Stimulated activated effector memory CD8-positive, alpha-beta T cell treated with anti-CD3 and anti-CD28 coated beads, Interleukin-12 subunit alpha, Interleukin-12 subunit beta, amount 100 ng/mL, for 72 hours (primary cell): ENCODE data around the gene DCAF7.
A peak's percentile ranks its signal among the peaks of the same experiment; 100 is the strongest.

Experiments
- ATAC-seq: fragments of 150-1000 bp; cut with Tn5 transposase; 2 replicates; pipeline ENCODE4 v1.10.0; 2021
- DNase-seq, 2 donors: peaks; one replicate each; pipeline ENCODE4 v3.0.0; 2021 to 2022; ENCODE audit warnings: low spot score in 2 of 2
- H3K27ac Mint-ChIP-seq: one replicate; pipeline ENCODE4 v1.8.0; 2022; ENCODE audit warnings: mild to moderate bottlenecking, mixed read lengths
- H3K36me3 Mint-ChIP-seq: one replicate; pipeline ENCODE4 v1.8.0; 2022; ENCODE audit warnings: mild to moderate bottlenecking, mixed read lengths
- H3K4me1 Mint-ChIP-seq: one replicate; pipeline ENCODE4 v1.8.0; 2022; ENCODE audit warnings: mixed read lengths
- H3K4me3 Mint-ChIP-seq: one replicate; pipeline ENCODE4 v1.8.0; 2022; ENCODE audit warnings: mild to moderate bottlenecking, mixed read lengths
- H3K9me3 Mint-ChIP-seq: one replicate; pipeline ENCODE4 v1.8.0; 2022; ENCODE audit warnings: mixed read lengths

The DCAF7 gene

GRCh38 chr17:63550817-63551639 is 751 bp downstream of the DCAF7 start:
- ATAC-seq (peak; percentile 0), DNase-seq (no peak)
- peak overlapping the region; percentile 98 for H3K27ac Mint-ChIP-seq
- H3K4me1 Mint-ChIP-seq, result peaks cover 42% of the 10 kb centered on the region
- H3K4me3 Mint-ChIP-seq, result peak overlapping the region; percentile 94
- no peaks in the 10 kb centered on the region for H3K9me3 Mint-ChIP-seq
- H3K36me3 Mint-ChIP-seq, result peaks cover 43% of the 10 kb centered on the region

GRCh38 chr17:63552211-63552610 is 1.9 kb downstream of the DCAF7 start:
- H3K27ac Mint-ChIP-seq, result peak overlapping the region; percentile 98
- H3K9me3 Mint-ChIP-seq, result no peaks in the 10 kb centered on the region
- peaks cover 53% of the 10 kb centered on the region for H3K4me1 Mint-ChIP-seq
- ATAC-seq (no peak), DNase-seq (no peak)
- peaks cover 47% of the 10 kb centered on the region for H3K36me3 Mint-ChIP-seq
- peak overlapping the region; percentile 94 for H3K4me3 Mint-ChIP-seq

GRCh38 chr17:63555500-63556156 is 5.4 kb downstream of the DCAF7 start:
- no peak overlapping the region for H3K4me3 Mint-ChIP-seq
- H3K4me1 Mint-ChIP-seq, result peaks cover 68% of the 10 kb centered on the region
- H3K27ac Mint-ChIP-seq, result peak overlapping the region; percentile 69
- DNase-seq, result no peak
- H3K36me3 Mint-ChIP-seq, result peaks cover 36% of the 10 kb centered on the region
- no peaks in the 10 kb centered on the region for H3K9me3 Mint-ChIP-seq
- no peak for ATAC-seq

GRCh38 chr17:63557416-63557815 is 7.1 kb downstream of the DCAF7 start:
- ATAC-seq, result no peak
- no peak overlapping the region for H3K4me3 Mint-ChIP-seq
- no peaks in the 10 kb centered on the region for H3K9me3 Mint-ChIP-seq
- no peak for DNase-seq
- peaks cover 72% of the 10 kb centered on the region for H3K4me1 Mint-ChIP-seq
- no peak overlapping the region for H3K27ac Mint-ChIP-seq
- H3K36me3 Mint-ChIP-seq, result peaks cover 30% of the 10 kb centered on the region

- H3K4me1 Mint-ChIP-seq, result peaks cover 68% of the 10 kb centered on the region
- no peaks in the 10 kb centered on the region for H3K9me3 Mint-ChIP-seq
- H3K4me3 Mint-ChIP-seq, result no peak overlapping the region
- peaks cover 30% of the 10 kb centered on the region for H3K36me3 Mint-ChIP-seq
- no peak overlapping the region for H3K27ac Mint-ChIP-seq
- ATAC-seq (peak; percentile 87), DNase-seq (no peak)
Measured at GRCh38 chr17:63558441-63558840, 8.2 kb downstream of the DCAF7 start.

- Mint-ChIP-seq H3K4me3 (no peak overlapping the region), H3K36me3 (peaks cover 6% of the 10 kb centered on the region), H3K9me3 (no peaks in the 10 kb centered on the region), H3K27ac (peak overlapping the region; percentile 55), H3K4me1 (peaks cover 55% of the 10 kb centered on the region)
- ATAC-seq, result no peak
- no peak for DNase-seq
Measured at GRCh38 chr17:63561819-63562218, 11.5 kb downstream of the DCAF7 start.

GRCh38 chr17:63563339-63563738 is 13.1 kb downstream of the DCAF7 start:
- DNase-seq (no peak), ATAC-seq (no peak)
- Mint-ChIP-seq H3K27ac (peak overlapping the region; percentile 36), H3K36me3 (peaks cover 8% of the 10 kb centered on the region), H3K4me1 (peaks cover 52% of the 10 kb centered on the region), H3K9me3 (no peaks in the 10 kb centered on the region), H3K4me3 (no peak overlapping the region)

GRCh38 chr17:63564562-63564961 is 14.3 kb downstream of the DCAF7 start:
- DNase-seq (no peak), ATAC-seq (no peak)
- Mint-ChIP-seq H3K36me3 (peaks cover 16% of the 10 kb centered on the region), H3K9me3 (no peaks in the 10 kb centered on the region), H3K4me3 (no peak overlapping the region), H3K4me1 (peaks cover 56% of the 10 kb centered on the region), H3K27ac (no peak overlapping the region)

GRCh38 chr17:63567229-63567628 is 17.0 kb downstream of the DCAF7 start:
- no peaks in the 10 kb centered on the region for H3K9me3 Mint-ChIP-seq
- ATAC-seq (no peak), DNase-seq (no peak)
- peaks cover 23% of the 10 kb centered on the region for H3K36me3 Mint-ChIP-seq
- no peak overlapping the region for H3K27ac Mint-ChIP-seq
- H3K4me1 Mint-ChIP-seq, result peaks cover 57% of the 10 kb centered on the region
- no peak overlapping the region for H3K4me3 Mint-ChIP-seq

- peaks cover 54% of the 10 kb centered on the region for H3K4me1 Mint-ChIP-seq
- peaks cover 17% of the 10 kb centered on the region for H3K36me3 Mint-ChIP-seq
- no peak overlapping the region for H3K4me3 Mint-ChIP-seq
- DNase-seq (no peak), ATAC-seq (no peak)
- no peaks in the 10 kb centered on the region for H3K9me3 Mint-ChIP-seq
- peak overlapping the region; percentile 8 for H3K27ac Mint-ChIP-seq
Measured at GRCh38 chr17:63568563-63568962, 18.3 kb downstream of the DCAF7 start.

GRCh38 chr17:63571632-63572310 is 21.5 kb downstream of the DCAF7 start:
- DNase-seq (no peak), ATAC-seq (peak; percentile 84)
- Mint-ChIP-seq H3K27ac (peak overlapping the region; percentile 21), H3K4me3 (no peak overlapping the region), H3K9me3 (no peaks in the 10 kb centered on the region), H3K36me3 (peaks cover 25% of the 10 kb centered on the region), H3K4me1 (peaks cover 50% of the 10 kb centered on the region)

GRCh38 chr17:63573634-63574033 is 23.4 kb downstream of the DCAF7 start:
- ATAC-seq (no peak), DNase-seq (no peak)
- peaks cover 43% of the 10 kb centered on the region for H3K4me1 Mint-ChIP-seq
- H3K27ac Mint-ChIP-seq, result peak overlapping the region; percentile 70
- no peaks in the 10 kb centered on the region for H3K9me3 Mint-ChIP-seq
- H3K4me3 Mint-ChIP-seq, result no peak overlapping the region
- H3K36me3 Mint-ChIP-seq, result peaks cover 22% of the 10 kb centered on the region

- Mint-ChIP-seq H3K4me3 (no peak overlapping the region), H3K27ac (peak overlapping the region; percentile 34), H3K36me3 (peaks cover 56% of the 10 kb centered on the region), H3K9me3 (no peaks in the 10 kb centered on the region), H3K4me1 (peaks cover 27% of the 10 kb centered on the region)
- ATAC-seq, result no peak
- no peak for DNase-seq
Measured at GRCh38 chr17:63578027-63578768, 27.9 kb downstream of the DCAF7 start.

- ATAC-seq (no peak), DNase-seq (no peak)
- H3K27ac Mint-ChIP-seq, result peak overlapping the region; percentile 34
- H3K4me3 Mint-ChIP-seq, result no peak overlapping the region
- peaks cover 26% of the 10 kb centered on the region for H3K4me1 Mint-ChIP-seq
- no peaks in the 10 kb centered on the region for H3K9me3 Mint-ChIP-seq
- peaks cover 61% of the 10 kb centered on the region for H3K36me3 Mint-ChIP-seq
Measured at GRCh38 chr17:63578769-63579111, 28.5 kb downstream of the DCAF7 start.

GRCh38 chr17:63579633-63580032 is 29.4 kb downstream of the DCAF7 start:
- H3K4me3 Mint-ChIP-seq, result no peak overlapping the region
- no peak for DNase-seq
- no peak for ATAC-seq
- H3K36me3 Mint-ChIP-seq, result peaks cover 70% of the 10 kb centered on the region
- H3K9me3 Mint-ChIP-seq, result no peaks in the 10 kb centered on the region
- H3K4me1 Mint-ChIP-seq, result peaks cover 21% of the 10 kb centered on the region
- H3K27ac Mint-ChIP-seq, result no peak overlapping the region
